Measurements from ENCODE around the gene PSTPIP1. TPM values are rescaled to one million over a fixed set of nuclear protein-coding genes. Genes with fewer than 3 reads are reported as not detected.

PSTPIP1 gene
- total and polyA plus RNA-seq, 2 of the 8 experiments (the other 6 are each of a cell fraction or from before 2014, with no cell fraction given): 1.6 to 1.8 TPM

DNA sequence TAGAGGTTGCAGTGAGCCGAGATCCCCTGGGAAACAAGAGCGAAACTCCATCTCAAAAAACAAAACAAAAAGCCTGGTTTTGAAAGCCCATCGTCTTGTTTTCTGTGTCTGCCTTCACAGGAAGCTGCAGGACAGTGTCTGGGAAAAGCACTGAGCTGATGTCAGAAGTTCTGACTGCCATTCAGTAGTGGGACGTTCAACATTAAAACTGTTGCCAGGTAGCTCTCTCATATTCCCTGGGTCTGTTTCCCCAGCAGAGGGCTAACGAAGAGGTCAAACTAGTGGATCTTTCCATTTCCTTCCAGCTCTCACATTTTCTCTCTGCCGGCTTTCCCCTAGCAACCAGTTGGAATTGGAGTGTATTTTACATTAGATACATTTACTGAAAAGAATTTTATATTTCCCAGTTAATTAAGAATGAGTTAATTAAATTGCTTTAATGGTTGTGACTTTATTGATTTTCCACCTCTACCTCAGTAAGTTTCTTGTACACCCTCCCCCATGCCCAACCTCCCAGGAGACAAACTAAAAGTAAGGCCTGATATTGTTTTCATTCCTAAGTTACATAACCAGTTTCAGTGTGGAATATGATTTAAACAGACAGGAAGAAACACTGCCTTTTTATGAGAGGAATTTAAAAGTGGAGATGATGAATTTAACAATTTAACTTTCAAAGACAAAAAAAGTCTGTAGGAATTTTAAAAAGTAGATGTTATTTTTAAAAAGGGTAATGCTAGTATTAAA, 33.5 kb upstream of the PSTPIP1 start (continued):
- TF ChIP-seq, protein P1, sequence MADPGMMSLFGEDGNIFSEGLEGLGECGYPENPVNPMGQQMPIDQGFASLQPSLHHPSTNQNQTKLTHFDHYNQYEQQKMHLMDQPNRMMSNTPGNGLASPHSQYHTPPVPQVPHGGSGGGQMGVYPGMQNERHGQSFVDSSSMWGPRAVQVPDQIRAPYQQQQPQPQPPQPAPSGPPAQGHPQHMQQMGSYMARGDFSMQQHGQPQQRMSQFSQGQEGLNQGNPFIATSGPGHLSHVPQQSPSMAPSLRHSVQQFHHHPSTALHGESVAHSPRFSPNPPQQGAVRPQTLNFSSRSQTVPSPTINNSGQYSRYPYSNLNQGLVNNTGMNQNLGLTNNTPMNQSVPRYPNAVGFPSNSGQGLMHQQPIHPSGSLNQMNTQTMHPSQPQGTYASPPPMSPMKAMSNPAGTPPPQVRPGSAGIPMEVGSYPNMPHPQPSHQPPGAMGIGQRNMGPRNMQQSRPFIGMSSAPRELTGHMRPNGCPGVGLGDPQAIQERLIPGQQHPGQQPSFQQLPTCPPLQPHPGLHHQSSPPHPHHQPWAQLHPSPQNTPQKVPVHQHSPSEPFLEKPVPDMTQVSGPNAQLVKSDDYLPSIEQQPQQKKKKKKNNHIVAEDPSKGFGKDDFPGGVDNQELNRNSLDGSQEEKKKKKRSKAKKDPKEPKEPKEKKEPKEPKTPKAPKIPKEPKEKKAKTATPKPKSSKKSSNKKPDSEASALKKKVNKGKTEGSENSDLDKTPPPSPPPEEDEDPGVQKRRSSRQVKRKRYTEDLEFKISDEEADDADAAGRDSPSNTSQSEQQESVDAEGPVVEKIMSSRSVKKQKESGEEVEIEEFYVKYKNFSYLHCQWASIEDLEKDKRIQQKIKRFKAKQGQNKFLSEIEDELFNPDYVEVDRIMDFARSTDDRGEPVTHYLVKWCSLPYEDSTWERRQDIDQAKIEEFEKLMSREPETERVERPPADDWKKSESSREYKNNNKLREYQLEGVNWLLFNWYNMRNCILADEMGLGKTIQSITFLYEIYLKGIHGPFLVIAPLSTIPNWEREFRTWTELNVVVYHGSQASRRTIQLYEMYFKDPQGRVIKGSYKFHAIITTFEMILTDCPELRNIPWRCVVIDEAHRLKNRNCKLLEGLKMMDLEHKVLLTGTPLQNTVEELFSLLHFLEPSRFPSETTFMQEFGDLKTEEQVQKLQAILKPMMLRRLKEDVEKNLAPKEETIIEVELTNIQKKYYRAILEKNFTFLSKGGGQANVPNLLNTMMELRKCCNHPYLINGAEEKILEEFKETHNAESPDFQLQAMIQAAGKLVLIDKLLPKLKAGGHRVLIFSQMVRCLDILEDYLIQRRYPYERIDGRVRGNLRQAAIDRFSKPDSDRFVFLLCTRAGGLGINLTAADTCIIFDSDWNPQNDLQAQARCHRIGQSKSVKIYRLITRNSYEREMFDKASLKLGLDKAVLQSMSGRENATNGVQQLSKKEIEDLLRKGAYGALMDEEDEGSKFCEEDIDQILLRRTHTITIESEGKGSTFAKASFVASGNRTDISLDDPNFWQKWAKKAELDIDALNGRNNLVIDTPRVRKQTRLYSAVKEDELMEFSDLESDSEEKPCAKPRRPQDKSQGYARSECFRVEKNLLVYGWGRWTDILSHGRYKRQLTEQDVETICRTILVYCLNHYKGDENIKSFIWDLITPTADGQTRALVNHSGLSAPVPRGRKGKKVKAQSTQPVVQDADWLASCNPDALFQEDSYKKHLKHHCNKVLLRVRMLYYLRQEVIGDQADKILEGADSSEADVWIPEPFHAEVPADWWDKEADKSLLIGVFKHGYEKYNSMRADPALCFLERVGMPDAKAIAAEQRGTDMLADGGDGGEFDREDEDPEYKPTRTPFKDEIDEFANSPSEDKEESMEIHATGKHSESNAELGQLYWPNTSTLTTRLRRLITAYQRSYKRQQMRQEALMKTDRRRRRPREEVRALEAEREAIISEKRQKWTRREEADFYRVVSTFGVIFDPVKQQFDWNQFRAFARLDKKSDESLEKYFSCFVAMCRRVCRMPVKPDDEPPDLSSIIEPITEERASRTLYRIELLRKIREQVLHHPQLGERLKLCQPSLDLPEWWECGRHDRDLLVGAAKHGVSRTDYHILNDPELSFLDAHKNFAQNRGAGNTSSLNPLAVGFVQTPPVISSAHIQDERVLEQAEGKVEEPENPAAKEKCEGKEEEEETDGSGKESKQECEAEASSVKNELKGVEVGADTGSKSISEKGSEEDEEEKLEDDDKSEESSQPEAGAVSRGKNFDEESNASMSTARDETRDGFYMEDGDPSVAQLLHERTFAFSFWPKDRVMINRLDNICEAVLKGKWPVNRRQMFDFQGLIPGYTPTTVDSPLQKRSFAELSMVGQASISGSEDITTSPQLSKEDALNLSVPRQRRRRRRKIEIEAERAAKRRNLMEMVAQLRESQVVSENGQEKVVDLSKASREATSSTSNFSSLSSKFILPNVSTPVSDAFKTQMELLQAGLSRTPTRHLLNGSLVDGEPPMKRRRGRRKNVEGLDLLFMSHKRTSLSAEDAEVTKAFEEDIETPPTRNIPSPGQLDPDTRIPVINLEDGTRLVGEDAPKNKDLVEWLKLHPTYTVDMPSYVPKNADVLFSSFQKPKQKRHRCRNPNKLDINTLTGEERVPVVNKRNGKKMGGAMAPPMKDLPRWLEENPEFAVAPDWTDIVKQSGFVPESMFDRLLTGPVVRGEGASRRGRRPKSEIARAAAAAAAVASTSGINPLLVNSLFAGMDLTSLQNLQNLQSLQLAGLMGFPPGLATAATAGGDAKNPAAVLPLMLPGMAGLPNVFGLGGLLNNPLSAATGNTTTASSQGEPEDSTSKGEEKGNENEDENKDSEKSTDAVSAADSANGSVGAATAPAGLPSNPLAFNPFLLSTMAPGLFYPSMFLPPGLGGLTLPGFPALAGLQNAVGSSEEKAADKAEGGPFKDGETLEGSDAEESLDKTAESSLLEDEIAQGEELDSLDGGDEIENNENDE (IDR thresholded peaks at IDR 0.05; ENCODE audit: insufficient replicate concordance, low read length): no peak
- TF ChIP-seq CBX5 (IDR thresholded peaks at IDR 0.05; ENCODE audit: low read depth, low read length): no peak
